Lower leg skin (tissue), 4 donors: Measurements from ENCODE around the gene SKI. TPM values are rescaled to one million over a fixed set of nuclear protein-coding genes. Genes with fewer than 3 reads are reported as not detected.

Experiments used
- DNase-seq, 2 donors: peaks; one replicate each; pipeline ENCODE4 v3.0.0-alpha.2; 2019; ENCODE audit warnings: low spot score in 2 of 2
- H3K4me3 ChIP-seq: fragments of 200-600 bp; sonication (generic); 2 replicates; pipeline ENCODE4 v1.5.1; 2017; ENCODE audit warnings: mild to moderate bottlenecking, low read depth; ENCODE audit not compliant: poor library complexity, severe bottlenecking
- POLR2A ChIP-seq, 2 donors: fragments of 450-650 bp; IDR thresholded peaks; one replicate each; pipeline ENCODE4 v1.6.1; 2016 to 2017; ENCODE audit warnings: antibody characterized with exemption in 2 of 2, mild to moderate bottlenecking in 1 of 2, moderate library complexity in 1 of 2
- WGBS, 2 donors: methylation state at CpG; one replicate each; pipeline ENCODE4 v1.1.5; 2018; 5-methylcytosine and 5-hydroxymethylcytosine counted together
- intact Hi-C: fragments of 100-400 bp; cut with DNase I; formaldehyde crosslinking; loops from one replicate; pipeline ENCODE4 v1.15.0; 2023; ENCODE audit warnings: low total_unique reads
- total RNA-seq, 4 donors: library from RNA; depleted of rRNA; stranded (reverse); fragments of >200 nt; gene quantifications; one replicate each; pipeline ENCODE4 v1.1.0, GENCODE V29; 2016
- TF ChIP-seq, protein P1 (sequence below), 3 donors: fragments of 450-650 bp; IDR thresholded peaks; one replicate each; pipeline ENCODE4 v1.5.1; 2016; ENCODE audit warnings: antibody characterized with exemption in 3 of 3, mild to moderate bottlenecking in 3 of 3, moderate library complexity in 2 of 3

The SKI gene
- total RNA-seq, 4 donors from 2014 or later: 67.3 to 80.8 (median 75.4) TPM

DNA sequence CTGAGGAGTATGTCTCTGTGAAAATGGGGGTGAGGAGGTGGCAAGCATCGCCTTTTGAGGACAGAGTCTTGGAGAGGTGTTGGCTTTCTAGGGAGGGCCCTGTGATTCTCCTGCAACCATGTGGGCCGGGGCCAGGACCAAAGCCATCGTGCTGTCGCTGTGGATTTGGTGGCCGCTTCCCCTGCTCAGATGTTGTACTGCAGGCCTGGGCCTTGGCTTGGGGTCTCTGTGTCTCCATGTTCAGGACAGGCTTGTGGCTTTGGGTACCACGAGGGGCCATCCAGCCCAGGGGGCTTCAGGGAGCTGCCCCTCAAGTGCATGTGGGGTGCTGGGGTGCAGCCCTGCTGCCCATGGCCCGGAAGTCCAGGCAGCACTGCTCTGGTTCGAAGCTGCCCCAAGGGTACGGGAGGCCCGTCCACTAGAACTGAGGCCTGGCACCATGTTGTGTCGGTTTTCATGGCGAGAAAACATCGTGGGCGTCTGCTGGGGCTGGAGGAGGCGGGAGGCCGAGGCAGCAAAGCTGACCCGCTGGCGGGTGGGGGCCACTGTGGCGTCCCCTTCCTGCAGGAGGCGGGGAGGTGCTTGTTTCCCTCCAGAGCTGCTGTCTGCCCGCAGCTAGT is 55.4 kb downstream of the SKI start:
- 71 to 87% methylated on average over 8 to 15 of the region's 21 CpGs for WGBS, 2 donors
- no peak for DNase-seq
- no peak for TF ChIP-seq POLR2A (IDR thresholded peaks at IDR 0.05)
- TF ChIP-seq, protein P1, sequence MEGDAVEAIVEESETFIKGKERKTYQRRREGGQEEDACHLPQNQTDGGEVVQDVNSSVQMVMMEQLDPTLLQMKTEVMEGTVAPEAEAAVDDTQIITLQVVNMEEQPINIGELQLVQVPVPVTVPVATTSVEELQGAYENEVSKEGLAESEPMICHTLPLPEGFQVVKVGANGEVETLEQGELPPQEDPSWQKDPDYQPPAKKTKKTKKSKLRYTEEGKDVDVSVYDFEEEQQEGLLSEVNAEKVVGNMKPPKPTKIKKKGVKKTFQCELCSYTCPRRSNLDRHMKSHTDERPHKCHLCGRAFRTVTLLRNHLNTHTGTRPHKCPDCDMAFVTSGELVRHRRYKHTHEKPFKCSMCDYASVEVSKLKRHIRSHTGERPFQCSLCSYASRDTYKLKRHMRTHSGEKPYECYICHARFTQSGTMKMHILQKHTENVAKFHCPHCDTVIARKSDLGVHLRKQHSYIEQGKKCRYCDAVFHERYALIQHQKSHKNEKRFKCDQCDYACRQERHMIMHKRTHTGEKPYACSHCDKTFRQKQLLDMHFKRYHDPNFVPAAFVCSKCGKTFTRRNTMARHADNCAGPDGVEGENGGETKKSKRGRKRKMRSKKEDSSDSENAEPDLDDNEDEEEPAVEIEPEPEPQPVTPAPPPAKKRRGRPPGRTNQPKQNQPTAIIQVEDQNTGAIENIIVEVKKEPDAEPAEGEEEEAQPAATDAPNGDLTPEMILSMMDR (IDR thresholded peaks at IDR 0.05): no peak
- no peak overlapping the region for H3K4me3 ChIP-seq
- intact Hi-C loops: no loop called here

DNA sequence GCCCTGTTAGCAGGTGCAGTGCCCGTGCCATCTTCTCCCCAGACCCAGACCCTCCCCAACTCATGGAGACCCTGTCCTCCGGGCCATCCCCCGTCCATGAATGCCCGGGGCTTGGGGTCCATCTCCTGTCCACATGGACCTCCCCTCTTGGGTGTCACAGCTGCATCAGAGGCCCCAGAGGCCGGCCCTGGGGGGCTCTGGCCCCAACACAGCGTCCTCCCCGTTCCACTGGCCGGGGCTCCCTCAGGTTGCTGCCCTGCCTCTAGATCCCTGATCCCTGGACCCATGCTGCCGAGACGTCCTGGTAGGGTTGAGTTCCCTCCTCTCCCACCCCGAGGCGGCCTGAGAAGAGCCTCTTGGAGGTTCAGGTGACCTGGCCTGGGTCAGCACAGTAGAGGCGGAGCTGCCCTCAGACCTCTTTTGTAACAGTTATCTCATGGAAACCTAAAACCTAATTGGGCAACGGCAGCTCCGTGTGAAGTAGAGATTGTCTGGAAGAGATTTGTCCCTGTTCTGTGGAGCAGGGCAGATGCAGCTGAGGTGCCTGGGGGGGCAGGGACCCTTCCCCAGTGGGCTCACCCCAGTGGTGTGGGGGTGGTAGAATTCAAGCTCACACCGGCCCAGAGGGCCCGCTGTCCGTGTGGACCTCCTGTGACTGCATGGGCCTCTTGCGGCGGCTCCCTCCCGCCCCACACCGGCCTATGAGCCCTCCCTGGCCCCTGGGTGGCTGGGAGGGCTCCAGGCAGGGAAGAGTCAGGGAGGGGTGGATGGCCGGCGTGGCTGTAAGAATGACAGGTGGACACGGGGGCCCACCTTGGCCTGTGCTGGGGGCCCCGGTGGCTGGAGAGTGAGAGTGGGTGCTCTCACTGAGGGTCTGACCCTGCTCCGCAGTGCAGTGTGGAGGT is 56.1 kb downstream of the SKI start:
- no peak overlapping the region for H3K4me3 ChIP-seq
- TF ChIP-seq, protein P1 (IDR thresholded peaks at IDR 0.05): no peak
- no peak for TF ChIP-seq POLR2A (IDR thresholded peaks at IDR 0.05)
- 79 to 85% methylated on average over 25 to 26 of the region's 27 CpGs for WGBS, 2 donors
- no peak for DNase-seq
- intact Hi-C loops: no loop called here

DNA sequence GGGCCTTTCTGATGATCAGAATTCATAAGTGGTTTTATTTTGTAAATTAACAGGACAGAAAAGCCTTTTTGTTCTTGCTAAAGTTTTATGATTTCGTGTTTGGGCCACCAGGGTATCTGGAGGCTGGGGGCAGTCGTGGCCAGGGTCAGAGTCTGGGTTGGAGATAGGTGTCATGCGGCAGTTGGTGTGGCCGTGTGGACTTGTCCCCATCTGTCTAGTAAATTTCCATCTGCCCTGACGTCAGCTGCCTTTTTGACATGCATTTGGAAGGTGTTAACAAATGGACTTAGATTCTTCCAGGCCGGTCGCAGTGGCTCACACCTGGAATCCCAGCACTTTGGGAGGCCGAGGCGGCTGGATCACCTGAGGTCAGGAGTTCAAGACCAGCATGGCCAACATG is 56.8 kb downstream of the SKI start:
- WGBS, 2 donors: 93% methylated on average over 9 of the region's 9 CpGs
- TF ChIP-seq, protein P1 (IDR thresholded peaks at IDR 0.05): no peak
- TF ChIP-seq POLR2A (IDR thresholded peaks at IDR 0.05): no peak
- no peak overlapping the region for H3K4me3 ChIP-seq
- intact Hi-C loops: no loop called here
- no peak for DNase-seq

DNA sequence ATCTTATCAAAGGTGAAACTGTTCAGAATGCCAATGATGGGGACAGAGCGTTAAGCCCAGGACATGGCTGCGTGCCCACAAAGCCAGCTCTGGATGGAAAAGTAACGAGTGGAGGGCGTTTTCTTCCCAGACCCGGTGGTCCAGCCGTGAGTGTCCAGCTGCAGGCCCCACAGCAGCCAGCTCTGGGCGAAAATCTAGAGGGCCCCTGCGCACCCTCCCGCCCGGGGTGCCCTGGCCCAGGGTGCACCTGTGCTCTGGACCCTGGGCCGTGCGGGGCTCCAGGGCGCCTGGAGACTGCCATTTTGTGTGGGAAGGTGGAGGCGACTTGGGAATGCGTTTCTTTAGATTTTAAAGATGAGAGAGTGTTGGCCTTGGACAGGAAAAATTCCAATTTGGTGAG is 58.8 kb downstream of the SKI start:
- WGBS, 2 donors: 86 to 93% methylated on average over 15 of the region's 15 CpGs
- H3K4me3 ChIP-seq: no peak overlapping the region
- DNase-seq: no peak
- no peak for TF ChIP-seq POLR2A (IDR thresholded peaks at IDR 0.05)
- TF ChIP-seq, protein P1 (IDR thresholded peaks at IDR 0.05): no peak
- intact Hi-C loops: no loop called here

DNA sequence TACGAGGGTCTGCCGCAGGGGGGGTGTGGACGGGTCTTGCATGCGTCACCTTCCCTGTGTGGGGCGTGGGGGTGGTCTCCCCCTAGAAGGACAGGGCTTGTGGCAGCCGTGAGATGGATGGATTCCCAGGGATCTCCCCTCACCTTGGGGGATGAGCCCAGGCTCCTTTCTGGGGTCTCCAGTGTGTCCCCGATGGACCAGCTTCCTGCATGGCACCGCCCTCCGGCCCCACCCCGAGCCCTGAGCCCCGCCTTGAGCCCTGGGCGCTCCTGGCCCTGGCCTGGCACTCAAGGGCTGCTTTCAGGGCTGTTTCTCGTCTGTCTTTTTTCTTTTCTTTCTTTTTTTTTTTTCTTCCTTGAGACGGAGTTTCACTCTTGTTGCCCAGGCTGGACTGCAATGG is 59.5 kb downstream of the SKI start:
- intact Hi-C loops: no loop called here
- TF ChIP-seq, protein P1 (IDR thresholded peaks at IDR 0.05): no peak
- no peak for TF ChIP-seq POLR2A (IDR thresholded peaks at IDR 0.05)

More for the DNA sequence above, 59.5 kb downstream of the SKI start:
- no peak overlapping the region for H3K4me3 ChIP-seq
- whole genome bisulfite sequencing, 2 donors: 80 to 86% methylated on average over 12 to 14 of the region's 14 CpGs
- no peak for DNase-seq
